Prostate gland (tissue), 2 donors: Measurements from ENCODE around the gene RCN2. TPM values are rescaled to one million over a fixed set of nuclear protein-coding genes. Genes with fewer than 3 reads are reported as not detected.
"Not testable (repeated sequence)": the region's sequence is repeated elsewhere in the genome, so short reads cannot be mapped to it uniquely, and the experiment has no call there.

ENCODE experiments used
- DNase-seq: peaks from one replicate; pipeline ENCODE4 v3.0.0-alpha.2; 2019; ENCODE audit warnings: low spot score
- H3K27ac ChIP-seq, 2 donors: fragments of 200-600 bp; sonication (generic); 2 replicates each; pipeline ENCODE4 v1.5.1; 2017 to 2019
- H3K27me3 ChIP-seq: fragments of 200-600 bp; sonication (generic); replicated peaks from 2 replicates; pipeline ENCODE4 v1.5.1; 2019; ENCODE audit not compliant: insufficient read depth
- H3K36me3 ChIP-seq, 2 donors: fragments of 200-600 bp; sonication (generic); 1 replicate in 1 of 2; 2 replicates in 1 of 2; pipeline versions ENCODE4 v1.5.1 to v1.8.1; 2017 to 2019
- H3K4me1 ChIP-seq: fragments of 200-600 bp; sonication (generic); replicated peaks from 2 replicates; pipeline ENCODE4 v1.5.1; 2019
- H3K4me3 ChIP-seq, 2 donors: fragments of 200-600 bp; sonication (generic); 2 replicates each; pipeline ENCODE4 v1.5.1; 2017 to 2019
- H3K9me3 ChIP-seq: fragments of 200-600 bp; sonication (generic); 2 replicates; pipeline ENCODE4 v1.5.1; 2017
- POLR2A ChIP-seq: fragments of 450-650 bp; IDR thresholded peaks from one replicate; pipeline ENCODE4 v1.6.1; 2016; ENCODE audit warnings: antibody characterized with exemption, mild to moderate bottlenecking
- POLR2AphosphoS5 ChIP-seq: sonication (generic); formaldehyde crosslinking; IDR thresholded peaks from one replicate; pipeline ENCODE4 v1.6.1; 2017; ENCODE audit warnings: antibody characterized with exemption
- WGBS: methylation state at CpG from one replicate; pipeline ENCODE4 v1.1.5; 2018; 5-methylcytosine and 5-hydroxymethylcytosine counted together
- intact Hi-C: fragments of 100-400 bp; cut with DNase I; formaldehyde crosslinking; loops from one replicate; pipeline ENCODE4 v1.14.2; 2022
- total RNA-seq, 2 donors: library from RNA; depleted of rRNA; stranded (reverse); fragments of >200 nt; gene quantifications; one replicate each; pipeline ENCODE4 v1.1.0, GENCODE V29; 2016
- TF ChIP-seq, protein P1 (sequence below), 4 experiments: fragments of 200-600 bp in 2 of 4; fragments of 450-650 bp in 2 of 4; sonication (generic) in 2 of 4; IDR thresholded peaks; 1 replicate in 3 of 4; 2 replicates in 1 of 4; pipeline ENCODE4 v1.5.1; 2016 to 2019; ENCODE audit warnings: antibody characterized with exemption in 4 of 4, mild to moderate bottlenecking in 2 of 4, moderate library complexity in 2 of 4

Gene RCN2, protein sequence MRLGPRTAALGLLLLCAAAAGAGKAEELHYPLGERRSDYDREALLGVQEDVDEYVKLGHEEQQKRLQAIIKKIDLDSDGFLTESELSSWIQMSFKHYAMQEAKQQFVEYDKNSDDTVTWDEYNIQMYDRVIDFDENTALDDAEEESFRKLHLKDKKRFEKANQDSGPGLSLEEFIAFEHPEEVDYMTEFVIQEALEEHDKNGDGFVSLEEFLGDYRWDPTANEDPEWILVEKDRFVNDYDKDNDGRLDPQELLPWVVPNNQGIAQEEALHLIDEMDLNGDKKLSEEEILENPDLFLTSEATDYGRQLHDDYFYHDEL
- total RNA-seq = 10 to 100 TPM; 31.4 to 49.5 TPM

DNA sequence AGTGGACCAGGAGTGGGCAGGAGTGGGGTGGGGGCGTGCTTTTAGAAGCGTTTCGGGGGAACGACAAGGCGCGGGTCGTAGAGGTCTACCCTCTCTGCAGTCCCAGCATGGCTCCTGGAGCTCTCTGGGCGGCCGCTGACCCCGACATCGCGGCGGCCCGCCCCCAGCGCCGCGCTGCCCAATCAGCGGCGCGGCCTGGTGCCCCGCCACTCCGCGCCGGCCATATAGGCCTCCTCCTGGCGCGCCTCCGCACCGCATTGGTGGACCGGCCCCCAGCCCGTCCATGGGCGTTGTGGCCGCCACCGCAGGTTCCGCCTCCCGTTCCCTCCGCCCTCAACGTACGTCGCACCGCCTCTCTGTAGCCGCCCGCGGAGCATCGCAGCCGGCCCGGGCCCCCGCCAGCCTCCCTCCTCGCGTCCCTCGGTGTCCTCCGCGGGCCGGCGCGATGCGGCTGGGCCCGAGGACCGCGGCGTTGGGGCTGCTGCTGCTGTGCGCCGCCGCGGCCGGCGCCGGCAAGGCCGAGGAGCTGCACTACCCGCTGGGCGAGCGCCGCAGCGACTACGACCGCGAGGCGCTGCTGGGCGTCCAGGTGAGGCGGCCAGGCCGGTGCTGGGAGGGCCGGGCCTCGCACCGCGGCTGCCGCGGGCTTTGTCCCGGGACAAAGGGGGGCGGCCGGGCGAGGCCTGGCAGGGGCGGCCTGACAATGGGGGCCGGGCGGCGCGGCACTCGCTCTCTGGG is at the start of gene RCN2:
TSS of gene RCN2 (plus strand) at position 353 of the 738 bp plus-strand sequence. CDS start at position 446, 93 bp downstream.
- H3K4me1 ChIP-seq = no peaks in the 10 kb centered on the region
- no peaks in the 10 kb centered on the region for H3K27me3 ChIP-seq
- H3K36me3 ChIP-seq = no peaks in the 10 kb centered on the region
- intact Hi-C loops = no loop called here
- no peaks in the 10 kb centered on the region for H3K9me3 ChIP-seq
- H3K4me3 ChIP-seq = peak within 1 kb of the TSS; percentile 65 to 78
- under 1% methylated on average over 79 of the region's 96 CpGs for WGBS
- DNase-seq = peak; percentile 95
- H3K27ac ChIP-seq = peak within 1 kb of the TSS; percentile 79 to 87
- TF ChIP-seq POLR2A (peak; percentile 93), POLR2AphosphoS5 (peak; percentile 84)
- TF ChIP-seq, protein P1, sequence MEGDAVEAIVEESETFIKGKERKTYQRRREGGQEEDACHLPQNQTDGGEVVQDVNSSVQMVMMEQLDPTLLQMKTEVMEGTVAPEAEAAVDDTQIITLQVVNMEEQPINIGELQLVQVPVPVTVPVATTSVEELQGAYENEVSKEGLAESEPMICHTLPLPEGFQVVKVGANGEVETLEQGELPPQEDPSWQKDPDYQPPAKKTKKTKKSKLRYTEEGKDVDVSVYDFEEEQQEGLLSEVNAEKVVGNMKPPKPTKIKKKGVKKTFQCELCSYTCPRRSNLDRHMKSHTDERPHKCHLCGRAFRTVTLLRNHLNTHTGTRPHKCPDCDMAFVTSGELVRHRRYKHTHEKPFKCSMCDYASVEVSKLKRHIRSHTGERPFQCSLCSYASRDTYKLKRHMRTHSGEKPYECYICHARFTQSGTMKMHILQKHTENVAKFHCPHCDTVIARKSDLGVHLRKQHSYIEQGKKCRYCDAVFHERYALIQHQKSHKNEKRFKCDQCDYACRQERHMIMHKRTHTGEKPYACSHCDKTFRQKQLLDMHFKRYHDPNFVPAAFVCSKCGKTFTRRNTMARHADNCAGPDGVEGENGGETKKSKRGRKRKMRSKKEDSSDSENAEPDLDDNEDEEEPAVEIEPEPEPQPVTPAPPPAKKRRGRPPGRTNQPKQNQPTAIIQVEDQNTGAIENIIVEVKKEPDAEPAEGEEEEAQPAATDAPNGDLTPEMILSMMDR (IDR thresholded peaks at IDR 0.05) = peak in 2 of 4 experiments; percentile 33 to 39

GRCh38 chr15:76885212-76885611 is 46.3 kb upstream of the RCN2 start:
- Histone ChIP-seq H3K27ac (no peak overlapping the region), H3K9me3 (no peaks in the 10 kb centered on the region), H3K27me3 (no peaks in the 10 kb centered on the region), H3K4me3 (no peak overlapping the region), H3K36me3 (no peaks in the 10 kb centered on the region), H3K4me1 (no peaks in the 10 kb centered on the region)
- intact Hi-C loops = no loop called here
- TF ChIP-seq POLR2AphosphoS5 = no peak
- TF ChIP-seq, protein P1 (IDR thresholded peaks at IDR 0.05) = no peak
- no peak for TF ChIP-seq POLR2A
- no peak for DNase-seq
- WGBS = 99% methylated on average over 2 of the region's 2 CpGs

DNA sequence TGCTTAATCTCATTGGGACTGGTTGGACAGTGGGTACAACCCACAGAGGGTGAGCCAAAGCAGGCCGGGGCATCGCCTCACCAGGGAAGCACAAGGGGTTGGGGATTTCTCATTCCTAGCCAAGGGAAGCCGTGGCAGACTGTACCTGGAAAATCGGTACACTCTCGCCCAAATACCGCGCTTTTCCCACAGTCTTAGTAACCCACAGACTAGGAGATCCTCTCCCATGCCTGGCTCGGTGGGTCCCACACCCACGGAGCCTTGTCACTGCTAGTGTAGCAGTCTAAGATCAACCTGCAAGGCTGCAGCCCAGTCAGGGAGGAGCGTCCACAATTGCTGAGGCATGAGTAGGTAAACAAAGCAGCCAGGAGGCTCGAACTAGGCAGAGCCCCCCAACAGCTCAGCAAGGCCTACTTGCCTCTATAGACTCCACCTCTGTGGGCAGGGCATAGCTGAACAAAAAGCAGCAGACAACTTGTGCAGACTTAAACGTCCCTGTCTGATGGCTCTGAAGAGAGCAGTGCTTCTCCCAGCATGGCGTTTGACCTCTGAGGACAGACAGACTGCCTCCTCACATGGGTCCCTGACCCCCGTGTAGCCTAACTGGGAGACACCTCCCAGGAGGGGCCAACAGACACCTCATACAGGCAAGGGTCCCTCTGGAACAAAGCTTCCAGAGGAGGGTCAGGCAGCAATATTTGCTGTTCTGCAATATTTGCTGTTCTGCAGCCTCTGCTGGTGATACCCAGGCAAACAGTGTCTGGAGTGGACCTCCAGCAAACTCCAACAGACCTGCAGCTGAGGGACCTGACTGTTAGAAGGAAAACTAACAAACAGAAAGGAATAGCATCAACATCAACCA is 44.0 kb upstream of the RCN2 start:
- WGBS = 74% methylated on average over 14 of the region's 14 CpGs
- H3K27ac ChIP-seq, intact Hi-C loops, H3K9me3 ChIP-seq, H3K4me1 ChIP-seq, H3K36me3 ChIP-seq, H3K27me3 ChIP-seq, H3K4me3 ChIP-seq: not testable (repeated sequence)
- DNase-seq = peak; percentile 5

GRCh38 chr15:76892836-76893235 is 38.7 kb upstream of the RCN2 start:
- H3K36me3 ChIP-seq, intact Hi-C loops, DNase-seq, H3K4me1 ChIP-seq, H3K9me3 ChIP-seq, H3K27ac ChIP-seq, H3K4me3 ChIP-seq, H3K27me3 ChIP-seq: not testable (repeated sequence)
- WGBS = over 99% methylated on average over 5 of the region's 5 CpGs

- no peak for DNase-seq
- Histone ChIP-seq H3K9me3 (no peaks in the 10 kb centered on the region), H3K4me3 (no peak overlapping the region), H3K4me1 (no peaks in the 10 kb centered on the region), H3K27ac (no peak overlapping the region), H3K36me3 (no peaks in the 10 kb centered on the region), H3K27me3 (no peaks in the 10 kb centered on the region)
- 94% methylated on average over 2 of the region's 2 CpGs for WGBS
- TF ChIP-seq, protein P1 (IDR thresholded peaks at IDR 0.05) = no peak
- no peak for TF ChIP-seq POLR2A
- TF ChIP-seq POLR2AphosphoS5 = no peak
- intact Hi-C loops = no loop called here
Measured at GRCh38 chr15:76894174-76894573, 37.4 kb upstream of the RCN2 start.
